WTC11 (cell line): ENCODE measurements around the gene RNF214. TPM values are rescaled to one million over a fixed set of nuclear protein-coding genes. Genes with fewer than 3 reads are reported as not detected.

ENCODE experiments used
- ATAC-seq: fragments of 200-7000 bp; cut with Tn5 transposase; 2 replicates; pipeline ENCODE4 v1.10.0; 2021; ENCODE audit warnings: mild to moderate bottlenecking, moderate library complexity
- CTCF ChIA-PET: fragments of 300-600 bp; sonication (Branson Sonifier 250); formaldehyde crosslinking; loops from one replicate; lab custom pipeline; 2021; ENCODE audit warnings: antibody characterized with exemption; lab: Charles Lee
- POLR2A ChIA-PET: fragments of 350-600 bp; sonication (Branson Sonifier 250); formaldehyde crosslinking; loops from one replicate; lab custom pipeline; 2021; ENCODE audit warnings: antibody characterized with exemption; lab: Charles Lee
- DNase-seq: peaks from one replicate; pipeline ENCODE4 v3.0.0; 2021; ENCODE audit warnings: low spot score
- H3K27ac Mint-ChIP-seq: 2 replicates; pipeline ENCODE4 v1.8.0; 2021; ENCODE audit warnings: mixed read lengths
- H3K27me3 Mint-ChIP-seq: 2 replicates; pipeline ENCODE4 v1.8.0; 2021; ENCODE audit warnings: low read depth, mild to moderate bottlenecking, moderate library complexity, mixed read lengths
- H3K36me3 Mint-ChIP-seq: 2 replicates; pipeline ENCODE4 v1.8.0; 2021; ENCODE audit warnings: mixed read lengths
- H3K4me1 Mint-ChIP-seq: 2 replicates; pipeline ENCODE4 v1.8.0; 2022; ENCODE audit warnings: mixed read lengths
- H3K4me3 Mint-ChIP-seq: 2 replicates; pipeline ENCODE4 v1.8.0; 2021; ENCODE audit warnings: mild to moderate bottlenecking, moderate library complexity, mixed read lengths
- H3K9me3 Mint-ChIP-seq: 2 replicates; pipeline ENCODE4 v1.8.0; 2021; ENCODE audit warnings: mixed read lengths
- ATF2 ChIP-seq: sonication (generic); formaldehyde crosslinking; IDR thresholded peaks from 2 replicates; pipeline ENCODE4 v1.8.1; 2022; ENCODE audit warnings: low read depth, missing genetic modification reagents, borderline replicate concordance
- CREB1 ChIP-seq: sonication (generic); formaldehyde crosslinking; IDR thresholded peaks from 2 replicates; pipeline ENCODE4 v1.8.0; 2023; ENCODE audit warnings: mild to moderate bottlenecking, missing genetic modification reagents
- CREM ChIP-seq: sonication (generic); formaldehyde crosslinking; IDR thresholded peaks from 2 replicates; pipeline ENCODE4 v1.8.1; 2022; ENCODE audit warnings: mild to moderate bottlenecking, missing genetic modification reagents, moderate library complexity
- ETV6 ChIP-seq: sonication (generic); formaldehyde crosslinking; IDR thresholded peaks from 2 replicates; pipeline ENCODE4 v1.8.1; 2022; ENCODE audit warnings: mild to moderate bottlenecking, missing genetic modification reagents
- FOXP1 ChIP-seq: sonication (generic); formaldehyde crosslinking; IDR thresholded peaks from 2 replicates; pipeline ENCODE4 v1.8.0; 2022; ENCODE audit warnings: missing genetic modification reagents, mild to moderate bottlenecking, moderate library complexity, borderline replicate concordance
- IRF1 ChIP-seq: sonication (generic); formaldehyde crosslinking; IDR thresholded peaks from 2 replicates; pipeline ENCODE4 v1.8.0; 2023; ENCODE audit warnings: missing genetic modification reagents
- IRF2 ChIP-seq: sonication (generic); formaldehyde crosslinking; IDR thresholded peaks from 2 replicates; pipeline ENCODE4 v1.8.0; 2022; ENCODE audit warnings: low read depth, missing genetic modification reagents, borderline replicate concordance
- JUN ChIP-seq: sonication (generic); formaldehyde crosslinking; IDR thresholded peaks from 2 replicates; pipeline ENCODE4 v1.8.0; 2023; ENCODE audit warnings: mild to moderate bottlenecking, missing genetic modification reagents
- MLX ChIP-seq: sonication (generic); formaldehyde crosslinking; IDR thresholded peaks from 2 replicates; pipeline ENCODE4 v1.8.1; 2023; ENCODE audit warnings: mild to moderate bottlenecking, missing genetic modification reagents, moderate library complexity
- NFATC4 ChIP-seq: fragments of 250-450 bp; sonication (Bioruptor Pico); IDR thresholded peaks from 2 replicates; pipeline ENCODE4 v1.9.0; 2021; ENCODE audit warnings: mild to moderate bottlenecking
- PREB ChIP-seq: sonication (generic); formaldehyde crosslinking; IDR thresholded peaks from 2 replicates; pipeline ENCODE4 v1.8.1; 2022; ENCODE audit warnings: mild to moderate bottlenecking, missing genetic modification reagents, moderate library complexity, borderline replicate concordance
- PRRX2 ChIP-seq: fragments of 250-450 bp; sonication (Bioruptor Pico); IDR thresholded peaks from 2 replicates; pipeline ENCODE4 v1.8.0; 2021; ENCODE audit warnings: mild to moderate bottlenecking
- RORB ChIP-seq: fragments of 250-450 bp; sonication (Bioruptor Pico); IDR thresholded peaks from 2 replicates; pipeline ENCODE4 v1.9.0; 2021; ENCODE audit warnings: mild to moderate bottlenecking
- SMAD3 ChIP-seq: sonication (generic); formaldehyde crosslinking; IDR thresholded peaks from 2 replicates; pipeline ENCODE4 v1.8.0; 2022; ENCODE audit warnings: missing genetic modification reagents, mild to moderate bottlenecking, borderline replicate concordance
- SOX15 ChIP-seq: fragments of 250-450 bp; sonication (Bioruptor Pico); IDR thresholded peaks from 2 replicates; pipeline ENCODE4 v1.9.0; 2021; ENCODE audit warnings: mild to moderate bottlenecking
- ZNF121 ChIP-seq: sonication (generic); formaldehyde crosslinking; IDR thresholded peaks from 2 replicates; pipeline ENCODE4 v1.8.0; 2023; ENCODE audit warnings: missing genetic modification reagents
- ZNF281 ChIP-seq: sonication (generic); formaldehyde crosslinking; IDR thresholded peaks from 2 replicates; pipeline ENCODE4 v1.8.0; 2023; ENCODE audit warnings: mild to moderate bottlenecking, missing genetic modification reagents
- ZNF423 ChIP-seq: fragments of 250-450 bp; sonication (Bioruptor Pico); IDR thresholded peaks from 2 replicates; pipeline ENCODE4 v2.1.2; 2022; ENCODE audit warnings: mild to moderate bottlenecking, moderate library complexity
- ZNF671 ChIP-seq: fragments of 250-450 bp; sonication (Bioruptor Pico); IDR thresholded peaks from 2 replicates; pipeline ENCODE4 v1.8.0; 2021; ENCODE audit warnings: mild to moderate bottlenecking
- ZSCAN18 ChIP-seq: fragments of 250-450 bp; sonication (Bioruptor Pico); IDR thresholded peaks from 2 replicates; pipeline ENCODE4 v2.1.2; 2022; ENCODE audit warnings: mild to moderate bottlenecking, moderate library complexity
- total RNA-seq: library from RNA; stranded (reverse); gene quantifications from 3 replicates; pipeline ENCODE4 v1.2.3, GENCODE V29; 2021

The RNF214 gene
- total RNA-seq, 1 experiment from 2014 or later: 35.4 TPM

- TF ChIP-seq IRF2 (CRISPR knock-in tag) (no peak), ZNF671 (CRISPR knock-in tag) (no peak)
These were observed 9.3 kb upstream of the RNF214 start (continued) for GRCh38 chr11:117222991-117223740.

GRCh38 chr11:117223741-117224689 lies 8.5 kb upstream of the RNF214 start:
- DNase-seq: no peak
- POLR2A ChIA-PET: no interaction called here
- H3K27ac Mint-ChIP-seq: no peak overlapping the region
- H3K36me3 Mint-ChIP-seq: peaks cover 8% of the 10 kb centered on the region; the same call in 1 of the 2 replicates
- no peak overlapping the region for H3K4me3 Mint-ChIP-seq
- CTCF ChIA-PET: interaction anchor here (6.2 kb wide), 1 partner anchor 45 kb away, joined by 68 read pairs; the partner anchor contains the start of gene SIDT2
- H3K9me3 Mint-ChIP-seq: no peaks in the 10 kb centered on the region
- H3K4me1 Mint-ChIP-seq: peaks cover 3% of the 10 kb centered on the region; the same call in 1 of the 2 replicates
- no peak for ATAC-seq
- no peak for TF ChIP-seq ZNF281 (CRISPR knock-in tag)
- TF ChIP-seq ETV6 (CRISPR knock-in tag): no peak
- TF ChIP-seq PREB (CRISPR knock-in tag): no peak
- no peak for TF ChIP-seq ZNF121 (CRISPR knock-in tag)
- TF ChIP-seq SOX15 (CRISPR knock-in tag): no peak
- TF ChIP-seq RORB (CRISPR knock-in tag): no peak
- TF ChIP-seq MLX (CRISPR knock-in tag): no peak
- TF ChIP-seq JUN (CRISPR knock-in tag): no peak
- TF ChIP-seq ZNF423 (CRISPR knock-in tag): no peak
- no peak for TF ChIP-seq CREM (CRISPR knock-in tag)
- TF ChIP-seq ZSCAN18: no peak
- H3K27me3 Mint-ChIP-seq: no peaks in the 10 kb centered on the region

- no peak for ATAC-seq
- TF ChIP-seq FOXP1 (CRISPR knock-in tag) (no peak), IRF1 (no peak), ATF2 (no peak), CREB1 (no peak), NFATC4 (CRISPR knock-in tag) (no peak), SMAD3 (CRISPR knock-in tag) (no peak), PRRX2 (CRISPR knock-in tag) (no peak)
- Mint-ChIP-seq H3K36me3 (peaks cover 5% of the 10 kb centered on the region; the same call in 1 of the 2 replicates), H3K27me3 (no peaks in the 10 kb centered on the region), H3K4me3 (no peak overlapping the region), H3K4me1 (peaks cover 4% of the 10 kb centered on the region), H3K9me3 (no peaks in the 10 kb centered on the region), H3K27ac (no peak overlapping the region)
- DNase-seq: no peak
- CTCF ChIA-PET: interaction anchor here (0.6 to 6.2 kb wide), 12 partner anchors 10 to 102 kb away, joined by 3 to 68 read pairs (median 4); partner anchors contain the start of genes CEP164, PAFAH1B2, SIDT2 and TAGLN
- POLR2A ChIA-PET: interaction anchor here (1.5 kb wide), 1 partner anchor 48 kb away, joined by 4 read pairs; the partner anchor contains the start of gene SIDT2
These were observed 6.8 kb upstream of the RNF214 start for GRCh38 chr11:117225553-117226170.
